Activated naive CD4-positive, alpha-beta T cell treated with anti-CD3 and anti-CD28 coated beads for 36 hours (primary cell): ENCODE data around the gene UBXN6. TPM values are rescaled to one million over a fixed set of nuclear protein-coding genes. Genes with fewer than 3 reads are reported as not detected.

Experiments used
- CTCF ChIA-PET: fragments of 350-600 bp; sonication (Branson Sonifier 250); formaldehyde crosslinking; loops from one replicate; lab custom pipeline; 2021; ENCODE audit warnings: antibody characterized with exemption; lab: Charles Lee
- DNase-seq: peaks from one replicate; pipeline ENCODE4 v3.0.0-alpha.2; 2020
- H3K27ac Mint-ChIP-seq: one replicate; pipeline ENCODE4 v1.8.0; 2021; ENCODE audit warnings: mild to moderate bottlenecking, mixed read lengths
- H3K27me3 Mint-ChIP-seq: one replicate; pipeline ENCODE4 v1.8.0; 2021; ENCODE audit warnings: low read depth, mixed read lengths
- H3K36me3 Mint-ChIP-seq: one replicate; pipeline ENCODE4 v1.8.0; 2021; ENCODE audit warnings: low read depth, mixed read lengths
- H3K4me1 Mint-ChIP-seq: one replicate; pipeline ENCODE4 v1.8.0; 2021; ENCODE audit warnings: low read depth, mixed read lengths
- H3K4me3 Mint-ChIP-seq: one replicate; pipeline ENCODE4 v1.8.0; 2021; ENCODE audit warnings: mild to moderate bottlenecking, moderate library complexity, mixed read lengths
- H3K9me3 Mint-ChIP-seq: one replicate; pipeline ENCODE4 v1.8.0; 2021; ENCODE audit warnings: mixed read lengths
- intact Hi-C: fragments of 100-400 bp; cut with micrococcal nuclease; formaldehyde crosslinking; loops from one replicate; pipeline ENCODE4 v1.15.1; 2023
- total RNA-seq, 2 experiments: library from RNA; stranded (reverse); gene quantifications; one replicate each; pipeline ENCODE4 v1.2.3, GENCODE V29; 2021

The UBXN6 gene
- total RNA-seq, 2 experiments from 2014 or later, result 28.7 to 36.2 TPM

DNA sequence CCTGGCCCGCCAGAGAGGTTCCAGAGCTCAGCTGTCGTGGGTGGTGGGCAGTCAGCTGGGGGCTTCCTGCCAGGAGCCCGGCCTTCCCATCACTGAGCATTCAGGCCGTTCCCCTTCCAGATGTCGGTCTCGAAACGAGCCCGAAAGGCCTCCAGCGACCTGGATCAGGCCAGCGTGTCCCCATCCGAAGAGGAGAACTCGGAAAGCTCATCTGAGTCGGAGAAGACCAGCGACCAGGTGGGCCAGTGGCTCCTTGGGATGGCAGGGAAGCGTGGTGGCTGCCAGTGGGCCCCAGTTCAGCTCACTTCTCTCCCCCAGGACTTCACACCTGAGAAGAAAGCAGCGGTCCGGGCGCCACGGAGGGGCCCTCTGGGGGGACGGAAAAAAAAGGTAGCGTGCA, 33.9 kb upstream of the UBXN6 start:
- no peak overlapping the region for H3K4me3 Mint-ChIP-seq
- no peak overlapping the region for H3K27ac Mint-ChIP-seq
- DNase-seq, result no peak
- CTCF ChIA-PET, result no interaction called here
- no peaks in the 10 kb centered on the region for H3K9me3 Mint-ChIP-seq
- H3K36me3 Mint-ChIP-seq, result peaks cover 9% of the 10 kb centered on the region
- no peaks in the 10 kb centered on the region for H3K27me3 Mint-ChIP-seq
- intact Hi-C loops, result no loop called here
- no peaks in the 10 kb centered on the region for H3K4me1 Mint-ChIP-seq

DNA sequence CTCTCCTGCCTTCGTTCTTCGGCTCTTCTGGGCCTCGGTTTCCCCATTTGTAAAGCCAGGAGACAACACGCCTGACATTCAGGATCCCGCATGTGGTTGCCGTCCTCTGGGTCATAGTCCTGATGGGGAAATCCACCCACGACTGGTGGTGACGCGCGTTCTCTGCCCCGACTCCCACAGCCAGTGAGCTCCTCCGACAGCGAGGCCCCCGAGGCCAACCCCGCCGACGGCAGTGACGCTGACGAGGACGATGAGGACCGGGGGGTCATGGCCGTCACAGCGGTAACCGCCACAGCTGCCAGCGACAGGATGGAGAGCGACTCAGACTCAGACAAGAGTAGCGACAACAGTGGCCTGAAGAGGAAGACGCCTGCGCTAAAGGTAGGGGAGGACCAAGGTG, 30.9 kb upstream of the UBXN6 start:
- H3K4me3 Mint-ChIP-seq, result no peak overlapping the region
- no peak overlapping the region for H3K27ac Mint-ChIP-seq
- DNase-seq, result no peak
- H3K36me3 Mint-ChIP-seq, result peaks cover 6% of the 10 kb centered on the region
- H3K27me3 Mint-ChIP-seq, result no peaks in the 10 kb centered on the region
- no peaks in the 10 kb centered on the region for H3K4me1 Mint-ChIP-seq
- intact Hi-C loops, result no loop called here
- CTCF ChIA-PET, result no interaction called here
- H3K9me3 Mint-ChIP-seq, result no peaks in the 10 kb centered on the region

DNA sequence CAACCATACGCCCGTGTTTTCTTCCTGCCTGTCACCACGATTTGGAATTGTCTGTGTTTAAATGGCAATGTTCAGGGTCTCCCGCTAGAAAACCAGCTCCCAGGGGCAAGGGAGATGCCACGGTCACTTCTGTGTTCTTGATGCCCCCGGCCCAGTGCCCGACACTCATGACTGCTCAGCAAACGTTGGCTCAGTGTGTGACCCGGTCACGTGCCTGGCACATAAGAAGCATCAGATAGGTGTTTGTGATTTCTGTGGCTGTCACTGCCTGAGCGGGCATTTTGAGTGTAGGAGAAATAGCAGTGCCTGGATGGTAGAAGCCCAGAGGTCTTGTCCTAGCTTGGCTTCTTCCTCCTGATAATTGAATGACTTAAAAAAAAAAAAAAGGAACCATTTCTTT, 30.0 kb upstream of the UBXN6 start:
- Mint-ChIP-seq H3K36me3 (peaks cover 6% of the 10 kb centered on the region), H3K27ac (no peak overlapping the region), H3K4me1 (no peaks in the 10 kb centered on the region), H3K4me3 (no peak overlapping the region), H3K9me3 (no peaks in the 10 kb centered on the region), H3K27me3 (no peaks in the 10 kb centered on the region)
- intact Hi-C loops, result no loop called here
- CTCF ChIA-PET, result no interaction called here
- no peak for DNase-seq

DNA sequence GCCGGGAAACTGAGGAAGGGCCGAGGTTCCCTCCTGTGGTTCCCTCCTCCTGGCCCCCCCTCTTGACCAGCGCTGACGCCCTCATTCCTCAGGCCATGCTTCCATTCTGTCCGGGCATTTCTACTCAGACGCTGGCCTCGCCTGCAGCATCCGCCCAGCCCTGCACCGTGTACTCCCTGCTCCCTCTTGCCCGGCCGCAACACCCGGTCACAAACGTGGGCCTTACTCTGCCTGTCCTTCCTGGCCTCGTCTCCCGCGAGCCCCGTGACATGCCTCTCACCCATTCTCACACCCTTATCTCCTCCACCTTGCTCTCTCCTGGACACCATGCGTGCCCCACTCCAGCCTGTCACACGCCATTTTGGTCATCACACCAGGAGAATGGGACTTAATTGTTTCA, 25.8 kb upstream of the UBXN6 start:
- CTCF ChIA-PET, result no interaction called here
- H3K9me3 Mint-ChIP-seq, result no peaks in the 10 kb centered on the region
- intact Hi-C loops, result no loop called here

DNA sequence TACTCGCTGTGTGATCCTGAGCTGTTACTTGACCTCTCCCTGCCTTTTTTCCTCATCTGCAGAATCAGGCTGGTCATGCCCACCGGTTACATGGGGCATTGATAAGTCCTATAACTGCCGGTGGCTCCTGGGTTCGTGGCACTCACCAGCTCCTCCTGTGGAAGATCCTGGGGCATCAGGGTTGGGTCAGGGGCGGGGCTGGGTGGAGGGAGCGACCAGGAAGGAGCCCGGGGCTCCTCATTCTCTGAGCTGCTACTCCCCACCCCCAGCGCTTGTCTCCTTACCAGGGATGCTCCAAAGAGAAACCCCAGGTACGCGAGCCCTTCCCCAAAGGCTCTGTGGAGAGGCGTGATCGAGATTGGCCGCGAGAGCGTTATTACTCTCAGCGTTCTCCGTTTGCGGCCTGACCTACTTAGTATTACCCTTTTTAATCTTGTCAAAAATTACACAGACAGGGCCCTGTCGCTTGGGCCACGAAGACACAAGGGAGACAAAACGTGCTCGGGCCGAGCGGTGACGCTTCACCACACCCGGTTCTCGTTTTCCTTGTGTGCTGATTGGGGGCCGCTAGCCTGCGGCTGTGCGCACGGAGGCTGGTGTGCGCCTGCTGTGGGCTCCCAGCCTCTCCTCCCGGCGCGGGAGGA, 25.2 kb upstream of the UBXN6 start:
- Mint-ChIP-seq H3K36me3 (peaks cover 2% of the 10 kb centered on the region), H3K9me3 (no peaks in the 10 kb centered on the region), H3K27me3 (no peaks in the 10 kb centered on the region), H3K4me3 (no peak overlapping the region), H3K4me1 (no peaks in the 10 kb centered on the region), H3K27ac (no peak overlapping the region)
- no peak for DNase-seq
- CTCF ChIA-PET, result interaction anchor here (1.7 kb wide), 1 partner anchor 74 kb away, joined by 3 read pairs; no protein-coding TSS in a partner anchor
- intact Hi-C loops, result no loop called here

More for the DNA sequence above, 25.8 kb upstream of the UBXN6 start:
- Mint-ChIP-seq H3K4me1 (no peaks in the 10 kb centered on the region), H3K4me3 (no peak overlapping the region), H3K36me3 (peaks cover 2% of the 10 kb centered on the region), H3K27me3 (no peaks in the 10 kb centered on the region), H3K27ac (no peak overlapping the region)
- DNase-seq, result no peak

DNA sequence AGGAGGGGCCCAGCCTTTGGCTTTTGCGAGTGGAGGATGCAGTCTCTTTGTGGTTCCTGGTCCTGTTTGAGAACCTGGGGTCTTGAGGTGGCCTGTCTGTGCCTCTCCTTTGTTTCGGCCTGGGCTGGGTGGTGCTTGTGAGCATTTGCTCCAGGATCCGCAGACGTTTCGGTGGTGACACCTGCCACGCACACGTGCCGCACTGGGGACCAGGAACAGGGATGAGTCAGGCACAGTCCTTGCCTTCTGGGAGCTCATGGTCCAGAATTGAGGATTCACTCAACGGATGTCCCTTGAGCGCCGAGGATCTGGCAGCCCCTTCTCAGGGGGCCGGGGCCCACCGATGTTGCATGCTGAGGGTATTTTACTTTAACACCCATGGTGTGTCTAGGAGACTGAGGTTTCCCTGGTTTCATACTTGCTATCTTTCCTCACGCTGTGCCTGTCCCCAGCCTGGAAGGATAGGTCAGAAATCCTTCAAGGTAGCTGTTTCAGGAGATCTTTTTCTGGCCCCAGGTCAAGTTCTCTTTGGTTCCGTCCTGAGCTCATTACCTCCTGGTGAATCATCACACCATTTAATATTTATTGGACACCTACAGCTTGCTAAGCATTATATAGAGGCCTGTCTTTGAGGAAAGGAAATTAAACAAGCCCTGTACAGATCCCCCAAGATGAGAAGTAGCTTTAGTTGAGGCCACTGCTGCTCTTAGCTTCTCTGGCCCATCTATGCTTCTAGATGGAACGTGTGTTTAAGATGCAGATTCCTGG, 19.6 kb upstream of the UBXN6 start:
- Mint-ChIP-seq H3K4me3 (no peak overlapping the region), H3K9me3 (no peaks in the 10 kb centered on the region), H3K4me1 (peaks cover 17% of the 10 kb centered on the region), H3K27ac (no peak overlapping the region), H3K27me3 (no peaks in the 10 kb centered on the region), H3K36me3 (no peaks in the 10 kb centered on the region)
- DNase-seq, result no peak
- intact Hi-C loops, result no loop called here
- CTCF ChIA-PET, result no interaction called here

DNA sequence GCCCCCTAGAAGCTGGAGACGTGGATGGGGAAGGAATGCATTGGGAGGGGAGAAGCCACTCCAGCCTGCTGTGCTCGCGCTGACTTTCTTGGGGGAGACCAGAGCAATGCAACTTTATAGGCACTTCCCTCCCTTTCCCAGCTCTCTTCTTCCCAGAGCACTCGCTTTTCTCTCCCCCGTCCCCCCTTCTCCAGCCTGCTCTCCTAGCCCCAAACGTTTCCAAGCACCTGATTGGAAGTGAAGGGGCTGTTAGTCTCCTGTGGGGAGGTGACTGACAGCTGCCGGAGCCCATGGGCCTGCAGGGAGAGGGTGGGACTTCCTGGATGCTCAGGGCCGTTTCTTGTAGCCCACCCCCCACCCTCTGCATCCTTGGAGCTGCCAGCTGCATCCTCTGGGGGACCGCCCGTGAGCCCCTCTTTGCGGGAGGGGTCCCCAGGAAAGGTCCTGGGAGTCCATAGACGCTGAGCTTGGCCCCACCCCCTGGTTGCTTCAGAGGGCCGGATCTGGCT, 17.0 kb upstream of the UBXN6 start:
- Mint-ChIP-seq H3K9me3 (no peaks in the 10 kb centered on the region), H3K27me3 (no peaks in the 10 kb centered on the region), H3K27ac (no peak overlapping the region), H3K4me1 (peaks cover 21% of the 10 kb centered on the region), H3K4me3 (peak overlapping the region; percentile 66), H3K36me3 (no peaks in the 10 kb centered on the region)
- peak; percentile 46 for DNase-seq
- CTCF ChIA-PET, result interaction anchor here (1.2 kb wide), 1 partner anchor 50 kb away, joined by 5 read pairs; no protein-coding TSS in a partner anchor
- intact Hi-C loops, result loop anchor here (5.0 kb wide), 5 partner anchors 132 to 1213 kb away; partner anchors contain the start of genes DPP9, FZR1, MPND and ZBTB7A

DNA sequence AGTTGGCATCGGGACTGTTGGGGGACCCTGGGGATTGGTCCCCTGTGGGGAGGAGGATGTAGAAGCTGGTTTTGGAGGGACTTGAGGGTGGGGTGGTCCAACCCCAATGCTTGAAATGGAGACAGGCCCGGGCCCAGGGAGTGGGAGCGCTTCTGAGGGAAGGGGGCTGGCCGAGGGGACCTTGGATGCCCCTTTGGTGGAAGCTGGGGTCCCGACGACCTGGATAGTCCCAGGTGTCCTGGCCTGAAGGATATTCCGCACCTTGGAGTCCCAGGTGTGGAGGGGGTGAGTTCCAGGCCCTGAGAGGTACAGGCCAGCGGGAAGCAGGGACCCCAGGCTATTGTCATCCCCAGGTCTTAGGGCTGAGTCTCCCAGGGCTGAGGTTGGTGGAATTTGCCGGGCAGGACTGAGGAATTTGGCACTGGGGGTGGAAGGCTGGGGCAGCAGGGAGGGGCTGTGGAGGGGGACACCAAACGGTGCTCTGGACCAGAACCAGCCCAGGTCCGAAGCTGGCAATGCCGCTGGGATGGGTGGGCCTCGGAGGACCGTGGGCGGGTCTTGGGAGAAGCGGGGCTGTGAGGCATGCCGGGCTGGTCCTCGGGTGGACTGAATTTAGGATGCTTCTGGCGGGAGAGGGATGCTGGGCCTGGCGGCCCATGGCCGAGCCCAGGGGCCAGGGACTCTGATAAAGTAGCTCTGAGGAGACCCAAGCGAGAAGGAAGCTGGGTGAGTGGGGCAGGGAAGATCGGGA, 16.3 kb upstream of the UBXN6 start:
- H3K27ac Mint-ChIP-seq, result no peak overlapping the region
- no peak for DNase-seq
- intact Hi-C loops, result loop anchor here (5.0 kb wide), 5 partner anchors 132 to 1213 kb away; partner anchors contain the start of genes DPP9, FZR1, MPND and ZBTB7A

DNA sequence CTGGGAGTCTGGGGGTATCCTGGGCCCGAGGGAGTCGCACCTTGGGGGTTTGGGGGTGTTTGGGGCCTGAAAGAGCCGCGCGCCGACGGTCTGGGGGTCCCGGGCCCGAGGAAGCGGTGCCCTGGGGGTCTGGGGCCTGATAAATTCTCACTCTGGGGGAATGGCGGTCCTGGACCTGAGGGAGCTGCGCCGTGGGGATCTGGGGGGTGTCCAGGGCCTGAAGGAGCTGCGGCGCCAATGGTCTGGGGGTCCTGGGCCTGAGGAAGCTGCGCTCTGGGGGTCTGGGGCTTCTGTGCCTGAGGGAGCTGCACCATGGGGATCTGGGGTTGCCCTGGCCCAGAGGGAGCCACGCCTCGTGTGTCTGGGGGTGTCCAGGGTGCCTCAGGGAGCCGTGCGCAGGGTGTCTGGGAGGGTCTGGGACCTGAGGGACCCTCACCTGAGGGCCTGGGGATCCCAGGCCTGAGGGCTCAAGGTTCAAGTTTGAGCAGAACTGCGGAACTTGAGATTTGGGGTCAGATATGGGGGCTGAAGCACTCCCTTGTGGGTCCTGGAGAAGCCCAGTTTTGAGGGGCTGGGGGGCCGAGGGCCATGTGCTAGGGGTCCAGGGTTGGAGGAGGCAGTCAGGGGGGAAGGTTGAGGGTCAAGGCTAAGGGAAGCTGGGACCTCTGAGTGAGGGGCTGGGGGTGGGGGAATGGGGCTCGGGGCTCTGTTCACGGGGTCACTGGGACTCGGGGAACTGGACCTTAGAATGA, 15.6 kb upstream of the UBXN6 start:
- Mint-ChIP-seq H3K9me3 (no peaks in the 10 kb centered on the region), H3K36me3 (no peaks in the 10 kb centered on the region), H3K4me3 (peak overlapping the region; percentile 66), H3K4me1 (peaks cover 21% of the 10 kb centered on the region), H3K27ac (no peak overlapping the region), H3K27me3 (no peaks in the 10 kb centered on the region)
- no peak for DNase-seq
- intact Hi-C loops, result loop anchor here (5.0 kb wide), 5 partner anchors 131 to 1214 kb away; partner anchors contain the start of genes DPP9, FZR1, MPND and ZBTB7A
- CTCF ChIA-PET, result no interaction called here

More for the DNA sequence above, 16.3 kb upstream of the UBXN6 start:
- CTCF ChIA-PET, result interaction anchor here (1.2 kb wide), 1 partner anchor 51 kb away, joined by 5 read pairs; no protein-coding TSS in a partner anchor
- Mint-ChIP-seq H3K9me3 (no peaks in the 10 kb centered on the region), H3K4me1 (peaks cover 21% of the 10 kb centered on the region), H3K4me3 (peak overlapping the region; percentile 66), H3K36me3 (no peaks in the 10 kb centered on the region), H3K27me3 (no peaks in the 10 kb centered on the region)

DNA sequence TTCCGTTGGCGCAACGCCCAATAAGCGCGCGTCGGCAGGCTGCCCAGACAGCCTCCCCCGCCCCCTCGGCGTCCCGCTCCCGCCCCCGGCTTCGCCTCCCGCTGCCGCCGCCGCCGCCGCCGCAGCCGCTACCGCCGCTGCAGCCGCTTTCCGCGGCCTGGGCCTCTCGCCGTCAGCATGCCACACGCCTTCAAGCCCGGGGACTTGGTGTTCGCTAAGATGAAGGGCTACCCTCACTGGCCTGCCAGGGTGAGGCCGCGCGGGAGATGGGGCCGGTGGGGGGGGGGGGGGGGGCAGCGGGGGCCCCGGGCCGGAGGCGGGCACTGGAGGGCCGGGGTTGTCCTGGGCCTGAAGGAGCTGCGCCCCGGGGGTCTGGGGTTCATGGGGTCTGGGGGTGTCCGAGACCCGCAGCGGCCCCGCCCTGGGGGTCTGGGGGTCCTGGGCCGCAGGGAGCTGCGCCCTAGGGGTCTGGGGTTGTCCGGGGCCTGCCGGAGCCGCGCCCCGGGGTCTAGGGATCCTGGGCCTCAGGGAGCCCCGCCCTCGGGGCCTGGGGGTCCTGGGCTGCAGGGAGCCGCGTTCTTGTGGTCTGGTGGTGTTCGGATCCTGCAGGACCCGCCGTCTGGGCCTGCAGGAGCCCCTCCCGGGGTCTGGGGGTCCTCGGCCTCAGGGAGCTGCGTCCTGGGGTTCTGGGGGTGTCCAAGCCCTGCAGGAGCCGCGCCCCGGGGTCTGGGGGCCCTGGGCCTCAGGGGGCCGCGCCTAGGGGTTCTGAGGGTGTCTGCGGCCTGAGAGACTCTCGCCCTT, 14.8 kb upstream of the UBXN6 start, which contains the start of gene HDGFL2:
TSS of gene HDGFL2 (plus strand) at position 124 of the 801 bp plus-strand sequence. CDS start at position 178, 54 bp downstream.
- no peak for DNase-seq
- Mint-ChIP-seq H3K9me3 (no peaks in the 10 kb centered on the region), H3K36me3 (no peaks in the 10 kb centered on the region), H3K27ac (no peak within 1 kb of the TSS), H3K4me3 (peak within 1 kb of the TSS; percentile 66), H3K27me3 (no peaks in the 10 kb centered on the region), H3K4me1 (peaks cover 21% of the 10 kb centered on the region)
- CTCF ChIA-PET, result interaction anchor here (1.5 kb wide), 1 partner anchor 72 kb away, joined by 10 read pairs; the partner anchor contains the start of gene SH3GL1
- intact Hi-C loops, result loop anchor here (1.0 to 5.0 kb wide), 7 partner anchors 53 to 1215 kb away; partner anchors contain the start of genes DPP9, FEM1A, FZR1 and MPND
